Pons (tissue), 1 donor: ENCODE results near the gene SPATA31D4.
"Not testable (repeated sequence)": the region's sequence is repeated elsewhere in the genome, so short reads cannot be mapped to it uniquely, and the experiment has no call there.

ENCODE experiments used
- DNase-seq: peaks from one replicate; pipeline ENCODE4 v3.0.0-alpha.2; 2016; ENCODE audit warnings: low spot score

The SPATA31D4 gene

DNA sequence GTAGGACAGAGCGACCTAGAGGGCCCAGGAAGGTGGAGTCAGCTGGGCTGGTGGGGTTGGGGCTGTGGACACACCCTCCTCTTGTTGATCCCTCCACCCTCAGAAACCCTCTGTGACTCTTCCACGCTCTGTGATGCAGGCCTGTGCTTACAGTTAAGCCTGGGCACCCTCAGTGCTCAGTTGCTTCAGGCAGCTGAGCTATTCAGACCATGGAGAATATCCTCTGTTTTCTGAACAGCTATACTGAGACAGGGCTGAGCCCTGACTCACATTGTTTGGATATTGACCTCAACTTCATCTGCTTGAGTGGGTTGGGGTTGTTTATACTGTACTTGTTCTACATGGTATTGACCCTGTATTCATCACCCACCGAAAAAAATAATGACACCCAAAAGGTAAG lies at the start of gene SPATA31D4:
Gene SPATA31D4, plus strand, starts transcription at position 124 of the 400 bp plus-strand sequence. Its CDS starts 86 bp downstream, at position 210.
- not testable (repeated sequence) for DNase-seq

DNA sequence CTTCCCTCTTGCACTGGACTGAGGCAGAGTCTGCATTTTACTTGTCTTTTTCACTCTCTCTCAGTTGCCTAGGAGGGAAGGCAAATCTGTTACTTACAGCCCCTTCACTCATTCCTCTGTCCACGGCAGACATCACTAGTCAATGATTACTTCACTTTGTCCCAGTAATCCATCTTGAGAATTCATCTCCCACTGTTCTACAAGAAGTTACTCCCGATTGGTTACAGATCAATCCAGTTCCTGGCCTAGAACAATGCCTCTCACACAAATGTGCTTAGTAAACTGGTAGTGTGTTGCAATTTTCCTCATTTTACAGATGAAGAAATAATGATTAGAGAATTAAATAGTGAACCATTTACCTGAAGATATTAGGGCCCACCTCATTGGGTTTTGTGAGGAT lies 49.7 kb upstream of the SPATA31D4 start:
- DNase-seq, result no peak

DNA sequence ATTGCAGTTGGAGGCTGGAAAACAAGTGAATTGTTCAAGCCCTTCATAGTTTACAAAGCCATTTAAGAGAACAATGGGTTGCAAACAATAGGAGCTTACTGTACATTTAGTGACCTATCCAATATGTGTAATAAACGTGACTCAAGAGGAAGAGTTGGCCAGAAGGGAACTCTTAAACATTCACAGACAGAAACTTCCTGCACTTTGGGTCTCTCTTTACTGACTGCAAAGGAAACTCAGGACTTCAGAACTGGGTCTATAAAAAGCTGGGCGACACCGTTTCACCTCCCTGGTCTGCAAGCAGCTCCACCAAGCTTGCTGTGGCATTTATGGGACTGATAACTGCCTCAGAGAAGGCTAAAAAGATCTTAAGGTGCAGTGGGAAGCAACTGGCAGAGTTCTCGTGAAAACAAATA lies 48.7 kb upstream of the SPATA31D4 start:
- no peak for DNase-seq

DNA sequence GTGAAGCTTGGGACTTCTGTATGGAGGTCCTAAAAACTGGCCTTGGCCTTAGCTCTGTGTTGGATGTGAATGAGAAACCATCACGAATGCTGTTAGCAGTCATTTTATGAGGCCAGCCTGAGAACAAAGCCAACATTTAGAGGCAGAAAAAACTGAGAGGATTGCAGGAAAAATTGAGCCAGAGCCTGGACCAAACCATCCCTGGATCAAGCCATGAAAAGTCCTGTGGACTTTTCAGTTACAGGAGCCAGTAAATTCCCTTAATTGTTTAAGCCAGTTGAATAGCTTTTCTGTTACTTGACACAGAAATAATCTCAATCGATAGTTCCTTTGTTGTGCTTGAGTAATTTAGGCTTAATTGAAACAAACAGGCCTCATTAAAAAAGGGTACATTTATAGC lies 42.6 kb upstream of the SPATA31D4 start:
- DNase-seq, result peak; percentile 40

DNA sequence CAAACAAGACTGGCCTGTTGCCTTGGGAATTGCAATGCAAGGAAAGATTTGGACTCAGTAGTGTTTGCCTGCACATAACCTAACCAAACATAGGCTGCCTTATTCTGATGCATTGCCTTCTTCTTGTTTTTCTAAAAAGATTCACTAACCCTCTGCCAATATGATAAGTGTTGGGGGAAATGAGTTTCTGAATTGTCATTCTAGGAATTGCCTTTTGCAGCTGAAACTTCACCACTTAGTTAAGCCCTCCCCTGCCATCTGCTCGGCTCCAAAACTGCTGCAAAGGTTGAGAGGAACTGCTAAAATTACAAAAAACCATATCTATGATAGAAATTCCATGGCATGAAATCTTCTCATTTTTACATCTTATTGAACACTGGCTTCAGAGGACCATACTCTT lies 41.6 kb upstream of the SPATA31D4 start:
- DNase-seq, result no peak

DNA sequence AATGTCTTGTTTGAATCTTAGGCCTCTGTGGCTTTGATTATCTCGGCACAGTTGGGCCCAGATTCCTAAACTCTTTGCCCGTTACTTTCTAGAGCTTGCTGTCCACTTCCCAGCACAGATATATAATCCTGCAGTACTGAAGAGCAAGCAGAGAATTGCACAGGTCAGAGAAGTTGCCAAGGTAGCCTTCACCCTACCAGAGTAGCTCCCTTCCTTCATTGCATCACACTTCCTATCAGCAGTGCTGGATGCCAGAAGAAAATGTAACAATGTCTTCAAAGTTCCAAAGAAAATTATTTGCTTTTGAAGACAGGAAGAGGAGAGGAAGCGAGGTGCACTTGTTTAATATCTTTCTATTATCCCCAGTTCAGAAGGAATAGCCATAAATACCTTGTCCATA lies 38.1 kb upstream of the SPATA31D4 start:
- DNase-seq, result no peak

DNA sequence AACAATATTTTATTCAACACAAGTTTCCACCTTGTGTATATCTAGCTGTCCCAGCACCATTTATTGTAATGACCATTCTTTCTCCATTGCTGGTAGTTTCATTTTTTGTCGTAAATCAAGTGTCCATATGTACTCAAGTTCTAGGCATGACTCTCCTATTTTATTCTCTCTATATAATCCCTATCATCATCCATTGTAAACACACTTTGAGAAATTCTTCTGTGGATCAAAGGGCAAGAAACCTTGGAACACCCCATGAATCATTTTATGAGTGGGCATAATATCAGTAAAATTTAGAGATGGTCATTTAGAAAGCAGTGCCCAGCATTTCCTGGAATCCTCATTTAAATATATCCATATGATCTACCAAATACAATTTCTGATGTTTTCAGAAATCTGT lies 35.8 kb upstream of the SPATA31D4 start:
- DNase-seq, result no peak

DNA sequence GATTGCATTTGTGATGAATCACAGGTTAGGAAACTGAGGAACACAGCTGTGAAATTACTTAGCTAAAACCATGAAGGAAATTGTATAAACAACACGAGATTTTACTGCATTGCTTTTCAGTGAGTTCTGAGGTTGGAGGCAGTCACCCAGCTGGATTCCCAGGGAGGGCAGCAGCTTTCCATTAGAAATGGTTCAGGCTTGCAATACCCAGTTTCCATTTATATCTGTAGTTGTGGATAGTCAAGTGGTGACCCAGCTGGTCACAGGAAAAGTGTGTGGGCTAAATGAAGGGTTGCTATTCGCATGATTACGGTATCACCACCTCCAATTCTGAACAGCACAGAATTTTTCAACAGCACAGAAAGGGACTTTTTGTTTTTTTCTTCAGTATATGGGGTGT lies 34.3 kb upstream of the SPATA31D4 start:
- DNase-seq, result no peak

DNA sequence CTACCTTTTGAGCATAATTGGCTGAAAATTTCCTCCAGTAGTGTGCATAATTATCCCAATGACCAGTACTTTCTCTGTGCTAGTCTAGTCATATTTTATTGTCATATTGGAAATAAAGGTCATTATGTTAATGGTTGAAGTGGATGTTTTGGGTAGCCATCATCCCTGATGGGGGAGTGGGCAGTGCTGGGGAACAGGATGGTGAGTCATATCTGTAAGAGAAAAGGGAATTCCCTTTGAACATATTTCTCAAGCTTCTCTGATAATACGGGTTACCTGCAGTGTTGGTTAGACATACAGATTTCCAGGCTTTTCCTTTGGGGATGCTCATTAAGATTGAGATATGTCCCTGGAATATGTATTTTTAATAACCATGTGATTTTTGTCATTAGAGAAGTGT lies 33.3 kb upstream of the SPATA31D4 start:
- DNase-seq, result no peak

DNA sequence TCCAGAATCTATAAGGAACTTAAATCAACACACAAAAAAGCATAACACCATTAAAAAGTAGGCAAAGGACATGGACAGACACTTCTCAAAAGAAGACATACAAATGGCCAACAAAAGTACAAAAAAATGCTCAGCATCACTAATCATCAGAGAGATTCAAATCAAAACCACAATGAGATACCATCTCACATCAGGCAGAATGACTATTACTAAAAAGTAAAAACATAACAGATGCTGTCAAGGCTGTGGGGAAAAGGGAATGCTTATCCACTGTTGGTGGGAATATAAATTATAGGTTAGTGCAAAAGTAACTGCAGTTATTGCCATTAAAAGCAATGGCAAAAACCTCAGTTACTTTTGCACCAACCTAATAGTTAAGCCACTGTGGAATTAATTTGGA lies 32.2 kb upstream of the SPATA31D4 start:
- no peak for DNase-seq

DNA sequence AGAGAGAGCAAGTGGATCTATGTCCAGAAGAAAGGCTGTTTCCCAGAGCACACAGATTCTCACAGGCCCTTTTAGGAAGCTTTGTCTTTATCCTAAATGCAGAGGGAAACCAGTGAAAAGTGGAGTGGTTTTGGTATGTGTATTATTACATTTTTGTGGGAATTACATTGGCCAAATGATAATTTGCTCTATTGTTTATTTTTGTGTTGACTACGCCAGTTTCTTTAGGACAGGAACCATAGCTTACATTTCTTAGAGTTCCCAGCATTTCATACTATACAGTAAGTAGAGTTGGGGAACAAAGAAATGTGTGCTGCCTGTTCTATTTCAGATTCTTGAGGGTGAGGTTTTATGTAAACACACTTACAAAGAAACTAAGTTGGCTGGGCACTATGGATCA lies 29.4 kb upstream of the SPATA31D4 start:
- DNase-seq, result no peak

DNA sequence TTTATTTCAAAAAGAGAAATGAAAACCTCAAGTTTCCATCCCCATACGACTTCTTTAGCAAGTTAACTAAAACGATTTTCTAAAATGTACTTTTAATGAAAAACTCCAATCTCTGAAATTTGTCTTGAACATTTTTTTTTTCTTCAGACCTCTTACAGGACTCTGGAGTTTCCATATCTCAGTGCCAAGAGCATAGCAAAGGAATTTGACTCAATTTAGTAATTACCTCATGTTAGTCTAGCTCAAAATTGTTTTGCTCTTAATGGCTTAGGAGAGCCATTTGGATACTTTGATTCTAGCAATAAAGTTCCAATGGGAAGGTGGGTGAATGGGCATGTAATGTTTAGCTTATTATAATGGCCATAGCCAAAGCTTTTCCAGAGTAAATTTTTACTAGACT lies 26.0 kb upstream of the SPATA31D4 start:
- DNase-seq, result no peak

DNA sequence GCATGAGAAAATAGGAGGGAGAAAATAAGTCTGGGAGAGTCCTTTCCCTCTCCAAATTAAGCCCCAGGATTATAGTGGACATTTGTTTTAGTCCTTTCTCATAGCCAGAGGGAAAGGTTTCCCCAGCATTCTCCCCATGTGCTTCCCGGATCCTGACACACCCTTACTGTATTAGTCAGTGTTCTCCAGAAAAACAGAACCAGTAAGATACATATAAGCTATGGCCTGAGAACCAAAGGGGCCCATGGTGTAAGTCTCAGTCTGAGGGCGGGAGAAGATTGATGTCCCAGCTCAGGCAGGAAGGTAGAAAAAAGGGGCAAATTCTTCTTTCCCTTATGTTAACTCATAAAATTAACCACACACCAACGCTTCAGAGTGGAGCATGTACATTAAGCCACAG lies 25.6 kb upstream of the SPATA31D4 start:
- DNase-seq, result no peak

DNA sequence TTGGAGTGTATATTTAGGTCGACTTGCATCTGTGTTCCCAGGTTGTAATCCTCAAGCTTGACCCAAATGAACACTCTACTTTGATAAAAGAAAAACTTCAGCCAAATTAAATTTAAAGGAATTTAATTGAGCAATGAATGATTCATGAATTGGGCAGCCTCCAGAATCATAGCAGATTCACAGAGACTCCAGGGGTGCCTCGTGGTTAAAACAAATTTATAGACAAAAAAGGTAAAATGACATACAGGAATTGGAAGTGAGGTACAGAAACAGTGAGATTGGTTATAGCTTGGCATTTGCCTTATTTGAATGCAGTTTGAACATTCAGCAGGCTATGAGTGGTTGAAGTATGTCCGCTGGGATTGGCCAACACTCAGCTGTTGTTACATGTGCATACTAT lies 21.6 kb upstream of the SPATA31D4 start:
- DNase-seq, result no peak

DNA sequence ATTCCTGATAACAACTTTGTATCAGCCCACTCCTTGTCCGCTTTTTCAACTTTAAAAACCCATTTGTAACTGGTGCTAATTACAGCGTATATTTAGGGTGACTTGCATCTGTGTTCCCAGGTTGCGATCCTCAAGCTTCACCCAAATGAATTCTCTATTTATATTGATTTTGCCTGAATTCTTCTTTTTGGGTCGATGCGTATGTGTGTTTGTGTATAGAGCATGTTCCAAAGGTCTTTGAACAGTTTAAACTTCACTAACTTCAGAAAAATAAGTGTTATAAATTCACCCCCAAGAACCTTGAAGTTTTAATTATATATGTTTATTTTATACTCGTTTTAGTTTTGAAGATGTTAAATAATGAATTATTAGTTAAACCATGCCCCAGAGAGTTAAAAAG lies 16.1 kb upstream of the SPATA31D4 start:
- DNase-seq, result no peak

DNA sequence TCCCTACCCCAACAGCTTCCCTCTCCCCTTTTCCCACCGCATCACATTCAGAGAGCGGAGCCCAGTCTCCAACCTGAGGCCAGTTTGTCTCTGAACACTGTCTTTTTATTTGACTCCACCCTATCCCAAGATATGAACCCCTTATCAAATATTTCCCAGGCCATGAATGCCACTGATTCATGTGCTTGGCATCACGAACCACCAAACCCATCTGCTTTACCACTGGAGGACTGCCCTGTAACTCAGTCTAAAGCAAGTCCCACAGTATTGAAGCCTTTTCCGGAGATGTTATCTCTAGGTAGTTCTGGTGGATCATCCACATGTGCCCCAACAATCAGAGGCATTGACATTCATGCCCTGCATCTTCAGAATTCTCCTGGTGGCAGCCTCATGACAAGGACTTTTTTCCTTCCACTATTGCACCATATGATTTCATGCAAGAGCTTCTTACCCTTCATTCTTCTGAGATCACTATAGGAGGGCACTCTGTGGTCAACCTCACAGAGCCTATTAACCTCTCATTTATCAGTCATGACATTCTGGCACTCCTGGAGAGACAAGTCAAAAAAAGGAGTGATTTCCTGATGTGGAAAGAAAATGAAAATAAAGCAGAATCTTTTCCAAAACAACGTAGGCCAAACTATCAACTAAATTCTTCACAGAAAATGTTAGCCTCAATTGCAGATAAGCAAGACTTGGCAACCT lies 12.3 kb upstream of the SPATA31D4 start:
- DNase-seq, result no peak

DNA sequence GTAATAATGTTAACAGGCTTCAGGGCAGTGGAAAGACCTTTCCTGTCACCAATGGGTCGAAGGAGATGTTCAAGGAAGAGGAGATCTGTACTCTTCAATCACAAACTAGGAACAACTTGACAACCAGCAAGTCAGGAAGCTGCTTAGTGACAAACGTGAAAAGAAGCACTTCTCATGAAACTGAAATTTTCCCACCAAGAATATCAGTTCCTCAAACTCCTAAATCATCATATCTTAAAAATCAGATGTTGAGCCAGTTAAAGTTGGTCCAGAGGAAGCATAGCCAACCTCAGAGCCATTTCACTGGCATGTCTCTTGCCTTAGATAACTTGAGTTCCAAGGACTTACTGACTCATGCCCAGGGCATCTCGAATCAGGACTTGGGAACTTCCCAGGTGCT lies 9.7 kb upstream of the SPATA31D4 start:
- DNase-seq, result not testable (repeated sequence)

DNA sequence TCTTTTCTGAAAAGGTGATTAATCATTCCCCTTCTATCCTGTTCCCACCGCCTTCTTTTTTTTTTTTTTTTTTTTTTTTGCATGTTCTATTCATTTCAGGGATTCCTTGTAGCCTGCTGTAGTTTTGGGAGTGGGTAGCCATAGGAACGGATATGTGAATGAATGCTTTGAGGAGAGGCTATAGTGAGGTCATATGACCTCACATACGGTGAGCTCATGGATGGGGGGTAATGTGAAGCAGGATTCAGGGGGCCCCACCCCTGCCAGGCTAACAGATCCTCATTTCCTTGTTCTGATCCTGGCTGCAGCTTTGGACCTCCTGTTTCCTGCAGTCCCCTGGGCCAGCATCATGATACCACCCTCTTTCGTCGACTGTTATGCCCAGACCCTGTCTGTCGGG lies 1.9 kb downstream of the SPATA31D4 start:
- not testable (repeated sequence) for DNase-seq

DNA sequence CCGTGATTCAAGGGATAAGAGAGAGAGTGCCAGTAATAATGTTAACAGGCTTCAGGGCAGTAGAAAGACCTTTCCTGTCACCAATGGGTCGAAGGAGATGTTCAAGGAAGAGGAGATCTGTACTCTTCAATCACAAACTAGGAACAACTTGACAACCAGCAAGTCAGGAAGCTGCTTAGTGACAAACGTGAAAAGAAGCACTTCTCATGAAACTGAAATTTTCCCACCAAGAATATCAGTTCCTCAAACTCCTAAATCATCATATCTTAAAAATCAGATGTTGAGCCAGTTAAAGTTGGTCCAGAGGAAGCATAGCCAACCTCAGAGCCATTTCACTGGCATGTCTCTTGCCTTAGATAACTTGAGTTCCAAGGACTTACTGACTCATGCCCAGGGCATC lies 5.3 kb downstream of the SPATA31D4 start:
- DNase-seq, result not testable (repeated sequence)

DNA sequence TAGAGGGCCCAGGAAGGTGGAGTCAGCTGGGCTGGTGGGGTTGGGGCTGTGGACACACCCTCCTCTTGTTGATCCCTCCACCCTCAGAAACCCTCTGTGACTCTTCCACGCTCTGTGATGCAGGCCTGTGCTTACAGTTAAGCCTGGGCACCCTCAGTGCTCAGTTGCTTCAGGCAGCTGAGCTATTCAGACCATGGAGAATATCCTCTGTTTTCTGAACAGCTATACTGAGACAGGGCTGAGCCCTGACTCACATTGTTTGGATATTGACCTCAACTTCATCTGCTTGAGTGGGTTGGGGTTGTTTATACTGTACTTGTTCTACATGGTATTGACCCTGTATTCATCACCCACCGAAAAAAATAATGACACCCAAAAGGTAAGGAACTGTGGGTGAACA lies 15.2 kb downstream of the SPATA31D4 start, which contains the start of gene SPATA31D3:
Gene SPATA31D3, plus strand, starts transcription at position 108 of the 400 bp plus-strand sequence. Its CDS starts 86 bp downstream, at position 194.
- DNase-seq, result not testable (repeated sequence)

DNA sequence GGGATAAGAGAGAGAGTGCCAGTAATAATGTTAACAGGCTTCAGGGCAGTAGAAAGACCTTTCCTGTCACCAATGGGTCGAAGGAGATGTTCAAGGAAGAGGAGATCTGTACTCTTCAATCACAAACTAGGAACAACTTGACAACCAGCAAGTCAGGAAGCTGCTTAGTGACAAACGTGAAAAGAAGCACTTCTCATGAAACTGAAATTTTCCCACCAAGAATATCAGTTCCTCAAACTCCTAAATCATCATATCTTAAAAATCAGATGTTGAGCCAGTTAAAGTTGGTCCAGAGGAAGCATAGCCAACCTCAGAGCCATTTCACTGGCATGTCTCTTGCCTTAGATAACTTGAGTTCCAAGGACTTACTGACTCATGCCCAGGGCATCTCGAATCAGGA lies 20.4 kb downstream of the SPATA31D4 start:
- not testable (repeated sequence) for DNase-seq

DNA sequence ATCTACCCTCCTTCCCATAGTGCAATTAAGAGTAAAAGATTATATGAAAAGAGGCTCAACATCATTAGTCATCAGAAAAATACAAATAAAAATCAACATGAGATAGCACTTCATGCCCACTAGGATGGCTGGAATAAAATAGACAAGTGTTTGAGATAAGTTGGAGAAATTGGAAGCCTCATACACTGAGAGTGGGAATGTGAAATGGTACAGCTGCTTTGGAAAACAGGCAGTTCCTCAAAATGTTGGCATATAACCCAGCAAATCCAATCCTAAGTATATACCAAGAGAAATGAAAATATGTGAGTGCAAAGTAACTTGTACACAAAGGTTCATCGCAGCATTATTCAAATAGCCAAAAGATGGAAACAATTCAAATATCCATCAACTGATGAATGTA lies 24.9 kb downstream of the SPATA31D4 start:
- no peak for DNase-seq

DNA sequence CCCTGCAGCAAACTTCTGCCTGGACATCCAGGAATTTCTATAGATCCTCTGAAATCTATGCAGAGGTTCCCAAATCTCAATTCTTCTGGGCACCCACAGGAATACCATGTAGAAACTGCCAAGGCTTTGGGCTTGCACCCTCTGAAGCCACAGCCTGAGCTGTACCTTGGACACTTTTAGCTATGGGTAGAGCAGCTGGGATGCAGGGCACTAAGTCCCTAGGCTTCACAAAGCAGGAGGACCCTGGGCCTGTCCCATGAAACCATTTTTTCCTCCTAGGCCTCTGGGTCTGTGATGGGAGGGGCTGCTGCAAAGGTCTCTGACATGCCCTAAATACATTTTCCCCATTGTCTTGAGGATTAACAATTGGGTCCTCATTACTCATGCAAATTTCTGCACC lies 27.4 kb downstream of the SPATA31D4 start:
- no peak for DNase-seq
